Activated CD8-positive, alpha-beta memory T cell treated with anti-CD3 and anti-CD28 coated beads for 48 hours (primary cell): ENCODE results near the gene OR6C2.
"Not testable (repeated sequence)": the region's sequence is repeated elsewhere in the genome, so short reads cannot be mapped to it uniquely, and the experiment has no call there.

Experiments
- DNase-seq, 3 experiments: peaks; one replicate each; pipeline ENCODE4 v3.0.0-alpha.2; 2020; ENCODE audit warnings: low read depth in 2 of 3, low spot score in 2 of 3

OR6C2 gene

GRCh38 chr12:55470088-55470829 is 26.4 kb downstream of the OR6C2 start, which contains the start of gene OR6C70:
TSS of gene OR6C70 (minus strand) at chr12:55470138. CDS start at chr12:55470138, 0 bp downstream.
- DNase-seq: no peak

DNA sequence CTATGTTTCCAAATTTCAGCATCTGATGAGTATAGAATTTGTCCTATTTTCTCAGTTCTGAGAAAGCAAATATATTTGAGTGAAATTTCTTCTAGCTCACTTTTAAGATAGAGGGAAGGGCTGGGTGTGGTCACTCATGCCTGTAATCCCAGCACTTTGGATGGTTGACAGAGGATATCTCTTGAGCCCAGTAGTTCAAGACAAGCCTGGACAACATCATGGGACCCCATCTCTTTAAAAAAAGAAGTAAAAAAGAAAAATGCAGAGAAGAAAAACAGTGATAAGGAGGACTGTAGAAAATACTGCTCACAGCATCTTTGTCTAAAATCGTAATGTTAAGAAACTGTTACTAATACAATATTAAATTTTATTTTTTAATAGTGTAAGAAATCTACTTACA is 28.4 kb downstream of the OR6C2 start:
- DNase-seq: no peak

GRCh38 chr12:55479136-55479535 is 35.3 kb downstream of the OR6C2 start:
- DNase-seq: not testable (repeated sequence)

GRCh38 chr12:55484284-55484683 is 40.4 kb downstream of the OR6C2 start:
- not testable (repeated sequence) for DNase-seq

DNA sequence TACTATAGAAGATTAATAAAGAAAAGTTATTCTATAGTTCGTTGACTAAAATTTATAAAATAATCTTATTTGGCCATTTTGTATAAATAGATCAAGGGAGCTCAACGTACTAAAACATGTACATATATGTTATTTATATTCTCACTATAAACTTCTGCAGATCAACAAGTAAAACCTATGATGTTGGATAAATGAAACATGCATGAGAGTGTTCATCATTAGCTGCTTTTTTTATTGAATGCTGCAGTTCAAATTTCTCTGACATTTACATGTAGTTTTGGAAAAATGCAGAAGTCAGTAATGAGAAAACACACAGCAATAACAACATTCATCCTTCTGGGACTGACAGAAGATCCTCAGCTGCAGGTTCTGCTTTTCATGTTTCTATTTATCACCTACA is 48.2 kb downstream of the OR6C2 start, which contains the start of gene OR6C68:
Gene OR6C68 (plus strand): TSS at position 301 of the 400 bp plus-strand sequence. CDS start 0 bp downstream, at position 301.
- no peak for DNase-seq

GRCh38 chr12:55495490-55495889 is 51.6 kb downstream of the OR6C2 start:
- no peak for DNase-seq

DNA sequence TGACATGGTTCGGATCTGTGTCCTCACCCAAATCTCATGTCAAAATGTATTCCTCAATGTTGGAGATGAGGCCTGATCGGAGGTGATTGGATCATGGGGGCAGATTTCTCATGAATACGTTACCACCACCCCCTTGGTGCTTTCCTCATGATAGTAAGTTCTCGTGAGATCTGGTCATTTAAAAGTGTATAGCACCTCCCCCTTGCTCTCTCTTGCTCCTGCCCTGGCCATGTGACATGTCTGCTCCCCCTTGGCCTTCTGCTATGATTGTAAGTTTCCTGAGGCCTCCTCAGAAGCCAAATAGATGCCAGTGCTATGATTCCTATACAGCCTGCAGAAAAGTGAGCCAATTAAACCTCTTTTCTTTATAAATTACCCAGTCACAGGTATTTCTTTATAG is 55.4 kb downstream of the OR6C2 start:
- DNase-seq: no peak

- DNase-seq: no peak
These were observed 56.0 kb downstream of the OR6C2 start for GRCh38 chr12:55499810-55500252.

- no peak for DNase-seq
These were observed 57.7 kb downstream of the OR6C2 start for GRCh38 chr12:55501601-55502000.
